HG02759 (cell line): ENCODE data around the gene CMTM5.

Experiments
- ATAC-seq: cut with Tn5 transposase; IDR thresholded peaks from one replicate; pipeline ENCODE4 v1.9.1; 2021; ENCODE audit warnings: mild to moderate bottlenecking, moderate library complexity; ENCODE audit not compliant: unreplicated experiment

Gene CMTM5, protein sequence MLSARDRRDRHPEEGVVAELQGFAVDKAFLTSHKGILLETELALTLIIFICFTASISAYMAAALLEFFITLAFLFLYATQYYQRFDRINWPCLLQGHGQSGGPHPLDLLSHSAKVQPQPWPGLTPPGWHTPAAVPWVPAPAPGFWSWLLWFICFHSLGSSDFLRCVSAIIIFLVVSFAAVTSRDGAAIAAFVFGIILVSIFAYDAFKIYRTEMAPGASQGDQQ

DNA sequence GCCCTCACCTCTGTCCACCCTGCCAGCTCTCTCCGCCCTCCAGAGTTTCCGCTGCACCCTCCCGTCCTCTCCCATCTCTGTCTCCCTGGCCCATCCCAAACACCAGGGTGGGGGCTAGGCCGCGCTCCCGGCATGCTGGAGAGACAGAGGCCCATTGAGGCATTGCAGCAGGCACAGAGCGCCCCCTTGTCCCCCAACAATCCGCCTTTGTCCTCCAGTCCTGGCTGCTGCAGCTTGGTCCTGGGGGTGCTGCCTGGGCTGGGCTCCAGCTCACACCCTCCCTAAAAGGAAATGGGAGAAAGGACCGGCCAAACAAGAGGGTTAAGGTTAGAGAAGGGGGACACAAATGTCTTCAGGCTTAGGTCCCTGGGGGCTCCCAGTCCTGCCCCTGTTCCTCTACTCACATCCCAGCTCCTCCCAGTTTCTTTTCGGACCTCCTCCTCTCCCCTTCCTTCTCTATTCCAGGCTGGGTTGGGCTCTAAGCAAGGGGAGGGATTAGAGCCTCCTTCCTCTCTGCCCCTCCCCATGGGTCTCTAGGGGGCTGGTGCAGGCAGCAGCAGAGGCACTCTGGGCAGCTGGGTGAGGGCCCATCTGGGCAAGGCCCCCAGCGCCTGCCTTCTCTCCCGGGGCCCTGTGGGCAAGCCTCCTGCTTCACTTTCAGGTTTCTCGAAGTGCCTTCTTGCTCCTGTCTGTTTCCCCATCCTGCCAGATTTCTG, at the start of gene CMTM5:
Gene CMTM5, plus strand, starts transcription at position 565 of the 716 bp plus-strand sequence. CDS start 206 bp downstream, outside the sequence.
- ATAC-seq: no peak

DNA sequence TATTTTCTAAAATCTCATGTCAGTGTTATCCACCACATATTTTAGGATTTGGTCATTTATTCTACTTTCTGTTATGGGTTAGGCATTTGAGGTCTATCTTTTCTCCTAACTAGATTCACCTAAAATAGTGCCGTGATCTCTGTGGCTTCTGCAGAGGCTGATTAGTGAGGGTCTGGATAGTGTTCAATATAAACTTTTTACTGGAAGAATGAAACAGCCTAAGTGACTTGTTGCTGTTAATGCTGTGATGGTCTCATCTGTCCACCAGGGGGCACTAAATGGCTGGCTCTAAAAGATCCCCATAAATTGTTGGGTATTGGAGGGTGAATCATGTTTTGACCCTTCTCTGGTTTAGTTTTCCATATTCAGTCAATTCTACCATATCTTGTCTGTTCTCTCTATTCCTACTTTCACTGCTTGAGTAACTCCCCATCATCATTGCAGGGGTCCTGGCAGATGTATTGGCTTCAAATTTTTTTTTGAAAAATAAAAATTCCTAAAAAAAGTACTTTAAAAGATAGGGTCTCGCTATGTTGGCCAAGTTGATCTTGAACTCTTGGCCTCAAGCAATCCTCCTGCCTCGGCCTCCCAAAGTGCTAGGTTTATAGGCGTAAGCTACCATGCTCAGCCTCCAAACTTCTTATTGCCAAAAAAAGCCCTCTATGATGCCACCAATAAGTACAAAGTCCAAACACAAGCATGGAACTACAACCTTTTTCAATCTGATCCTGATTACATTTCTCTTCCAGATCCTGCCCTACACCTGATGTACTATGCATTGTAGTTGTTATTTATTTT, 48.7 kb upstream of the CMTM5 start:
- no peak for ATAC-seq

DNA sequence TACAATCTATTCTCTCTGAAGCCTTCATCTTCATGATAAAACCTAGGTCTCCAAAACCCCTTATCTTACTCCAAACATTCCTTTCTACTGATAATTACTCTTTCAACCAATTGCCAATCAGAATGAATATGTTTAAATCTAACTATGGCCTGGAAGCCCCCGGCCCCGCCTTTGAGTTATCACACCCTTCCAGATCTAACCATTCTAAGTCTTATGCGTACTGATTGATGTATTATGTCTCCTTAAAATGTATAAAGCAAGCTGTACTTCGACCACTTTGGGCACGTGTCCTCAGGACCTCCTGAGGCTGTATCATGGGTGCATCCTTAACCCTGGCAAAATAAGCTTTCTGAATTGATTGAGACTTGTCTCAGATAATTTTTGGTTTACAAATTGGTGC, 41.2 kb upstream of the CMTM5 start:
- ATAC-seq: no peak

DNA sequence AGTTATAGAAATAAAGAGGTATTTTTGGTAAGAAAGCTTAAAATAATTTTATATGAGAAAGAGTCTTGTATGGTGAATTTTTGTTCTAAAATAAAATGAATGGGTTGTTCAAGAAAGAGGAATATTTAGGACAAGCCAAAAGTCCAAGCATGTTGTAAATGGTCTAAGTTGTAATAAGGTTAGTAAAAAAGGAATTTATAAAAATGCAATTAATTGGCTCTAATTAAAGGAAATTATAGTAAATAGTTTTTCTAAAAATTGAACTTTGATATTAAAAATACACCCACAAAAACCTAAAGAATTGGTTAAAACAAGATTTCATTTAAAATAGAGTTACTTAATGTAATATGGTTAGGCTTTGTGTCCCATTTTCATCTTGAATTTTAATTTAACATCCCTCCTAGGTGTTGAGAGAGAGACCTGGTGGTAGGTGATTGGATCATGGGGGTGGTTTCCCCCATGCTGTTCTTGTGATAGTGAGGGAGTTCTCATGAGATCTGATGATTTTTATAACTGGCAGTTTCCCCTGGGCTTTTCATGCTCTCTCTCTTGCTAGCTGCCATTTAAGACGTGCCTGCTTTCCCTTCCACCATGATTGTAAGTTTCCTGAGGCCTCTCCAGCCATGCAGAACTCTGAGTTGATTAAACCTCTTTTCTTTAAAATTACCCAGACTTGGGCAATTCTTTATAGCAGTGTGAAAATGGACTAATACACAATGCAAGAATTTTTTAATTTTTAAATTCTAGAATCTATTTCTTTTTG, 37.2 kb upstream of the CMTM5 start:
- ATAC-seq: no peak

DNA sequence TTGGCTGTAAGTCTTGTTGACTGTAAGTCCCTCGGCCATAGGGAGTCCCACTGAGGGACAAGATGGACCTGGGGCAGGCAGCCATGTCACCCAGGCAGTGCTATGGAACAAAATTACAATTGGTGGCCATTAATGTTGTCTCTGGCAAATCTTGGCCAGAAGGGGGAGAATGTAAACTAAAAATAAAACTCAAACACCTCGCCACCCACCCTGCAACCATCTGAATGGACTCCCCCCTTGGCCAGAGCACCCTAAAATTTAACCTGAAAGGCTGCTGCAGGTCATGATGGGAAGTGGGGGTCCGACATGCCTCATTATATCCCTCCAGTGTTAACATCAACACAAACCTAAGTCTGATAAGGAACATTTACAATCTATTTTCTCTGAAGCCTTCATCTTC, 32.4 kb upstream of the CMTM5 start:
- no peak for ATAC-seq

DNA sequence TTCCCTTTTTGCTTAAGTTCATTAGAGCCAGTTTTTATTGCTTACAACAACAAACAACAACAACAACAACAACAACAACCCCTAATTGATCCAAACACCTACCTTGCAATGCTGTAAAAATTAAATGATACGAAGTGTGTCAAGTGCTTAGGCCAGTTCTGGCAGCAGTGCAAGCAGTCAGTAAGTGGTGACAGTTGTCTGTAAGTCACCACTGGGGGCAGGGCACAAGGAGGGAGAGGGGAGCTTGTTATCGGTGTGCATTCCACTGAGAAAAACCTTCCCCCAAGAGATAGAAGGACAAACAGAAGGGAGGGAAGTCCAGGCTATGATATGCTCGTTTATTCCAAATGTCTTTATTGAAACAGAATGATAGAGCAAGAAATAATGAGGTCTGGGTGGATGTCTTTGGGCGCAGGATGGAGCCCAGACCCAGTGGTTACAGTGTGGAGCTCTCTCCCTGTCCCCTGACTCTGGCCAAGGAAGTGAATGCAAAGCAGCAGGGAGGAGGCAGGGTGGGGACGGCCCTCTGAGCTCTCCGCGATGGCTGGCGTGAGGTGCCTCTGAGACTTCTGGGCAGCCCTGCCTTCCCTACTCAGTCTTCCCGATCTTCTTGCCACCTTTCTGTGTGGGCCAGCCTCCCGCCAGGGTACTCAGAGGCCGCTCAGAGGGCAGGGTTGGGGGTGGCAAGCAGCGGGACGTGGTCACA, 30.7 kb upstream of the CMTM5 start:
- no peak for ATAC-seq

DNA sequence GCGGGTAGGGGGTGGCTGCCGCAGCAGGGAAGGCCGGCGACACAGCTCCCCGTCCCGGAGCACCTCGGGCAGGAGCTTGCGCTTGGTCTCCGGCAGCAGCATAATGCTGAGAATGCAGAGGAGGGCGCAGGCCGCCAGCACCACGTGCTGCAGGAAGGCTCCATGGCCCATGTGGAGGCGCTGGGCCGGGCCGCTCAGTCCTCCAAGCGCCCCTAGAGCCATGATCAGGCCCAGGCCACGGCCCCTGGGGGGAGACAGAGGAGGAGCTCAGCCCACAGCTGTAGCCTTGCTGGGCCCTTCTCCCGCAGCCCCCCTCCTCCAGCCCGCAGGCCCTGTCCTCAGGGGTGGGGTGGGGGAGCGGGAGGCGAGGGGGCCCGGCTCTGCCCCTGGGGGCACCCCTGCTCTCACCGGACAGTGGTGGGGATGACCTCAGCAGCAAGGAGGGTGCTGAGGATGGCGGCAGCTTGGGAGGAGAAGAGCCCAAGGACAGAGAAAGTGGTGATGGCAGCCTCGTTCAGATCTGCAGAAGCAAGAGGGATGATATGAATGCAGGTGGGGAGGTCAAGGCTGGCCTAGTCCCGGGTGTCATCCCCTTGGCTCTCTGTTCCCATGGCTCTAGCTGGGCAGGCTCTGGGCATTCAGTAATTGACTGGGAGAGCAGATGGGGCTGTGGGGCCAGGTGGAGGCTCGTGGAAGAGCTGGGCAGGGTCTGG, 30.0 kb upstream of the CMTM5 start:
- no peak for ATAC-seq

DNA sequence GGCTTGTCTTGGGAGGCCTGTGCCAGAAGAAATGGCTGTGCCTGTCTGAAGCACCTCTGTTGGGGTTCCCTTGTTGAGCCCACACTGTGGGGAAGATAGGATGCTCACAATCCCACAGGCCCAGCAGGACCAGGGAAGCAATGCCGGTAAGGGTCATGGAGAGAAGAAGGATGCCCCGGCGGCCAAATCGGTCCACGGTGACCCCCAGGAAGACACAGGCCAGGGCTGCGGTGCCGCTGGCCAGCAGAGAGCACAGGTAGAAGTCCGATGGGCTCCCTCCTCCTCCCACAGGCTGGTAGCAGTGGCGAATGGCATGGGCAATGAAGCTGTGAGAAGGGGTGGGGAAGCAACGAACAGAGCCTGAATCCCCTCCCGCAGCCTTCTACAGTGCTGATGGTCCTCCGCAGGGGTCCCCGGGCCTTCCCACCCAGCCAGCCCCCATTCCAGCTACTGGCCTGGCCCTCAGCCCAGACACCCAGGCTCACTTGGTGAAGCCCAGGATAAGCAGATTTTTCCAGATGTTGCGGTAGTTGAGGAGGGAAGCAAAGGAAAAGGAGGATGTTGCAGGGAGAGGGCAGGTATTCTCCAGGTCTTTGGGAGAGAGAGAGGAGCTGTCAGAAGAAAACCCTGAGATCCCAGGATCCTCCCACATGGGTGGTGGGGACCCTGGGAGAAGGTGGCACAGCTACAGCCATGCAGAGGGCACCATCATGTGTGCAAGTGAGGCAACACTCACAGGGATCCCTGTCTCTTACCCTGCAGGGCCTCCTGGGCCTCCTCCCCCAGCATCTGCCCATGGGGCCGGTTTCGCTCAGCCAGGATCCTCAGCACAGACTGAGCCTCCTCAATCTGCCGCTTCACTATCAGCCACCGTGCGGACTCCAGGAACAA, 29.2 kb upstream of the CMTM5 start:
- ATAC-seq: no peak

DNA sequence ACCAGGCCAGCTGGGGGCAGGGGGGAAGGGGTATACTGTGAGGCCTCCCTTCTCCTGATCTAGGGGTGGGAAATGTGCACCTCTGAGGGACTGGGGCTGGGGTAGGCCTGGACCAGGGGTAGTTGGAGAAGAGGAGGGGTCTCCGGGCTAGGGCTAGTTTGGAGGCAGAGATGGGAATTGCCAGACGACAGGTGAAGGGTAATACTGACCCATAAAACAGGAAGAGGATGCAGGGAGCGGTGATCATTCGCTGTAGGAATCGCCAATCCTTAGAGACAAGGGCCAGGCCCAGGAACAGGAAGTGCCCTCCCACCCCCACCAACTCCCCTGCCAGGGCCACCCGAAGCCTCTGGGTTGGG, 28.6 kb upstream of the CMTM5 start:
- ATAC-seq: no peak

DNA sequence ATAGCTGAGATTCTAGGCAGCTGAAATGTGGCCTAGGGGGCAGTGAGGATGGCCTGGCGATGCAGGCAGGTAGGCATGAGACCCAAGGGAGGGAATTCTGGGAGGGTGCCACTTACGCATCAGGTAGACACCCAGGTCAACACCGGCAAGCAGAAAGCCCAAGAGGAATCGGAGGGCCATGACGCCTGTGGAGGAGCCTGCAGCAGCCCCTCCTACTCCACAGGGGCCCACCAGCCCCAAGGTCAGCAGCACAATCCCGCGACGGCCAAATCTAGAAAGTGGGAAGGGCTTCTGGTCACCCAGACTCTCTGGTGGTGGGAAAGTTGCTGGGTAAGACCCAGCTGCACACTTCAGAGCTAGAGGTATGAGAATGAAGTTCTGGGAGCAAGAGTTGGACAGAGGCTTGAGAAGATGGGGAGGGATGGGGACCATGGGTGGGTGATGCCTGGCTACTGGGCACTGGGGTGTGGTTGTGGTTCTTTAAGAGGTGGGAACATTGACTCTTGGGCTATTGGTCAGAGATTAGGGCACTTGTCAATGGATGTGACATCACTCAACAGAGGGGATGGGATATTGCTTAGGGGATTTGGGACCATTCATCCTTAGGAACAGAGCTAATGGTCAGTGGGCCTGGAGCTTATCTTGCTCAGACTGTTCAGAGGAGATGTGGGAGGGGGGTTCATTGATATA, 27.5 kb upstream of the CMTM5 start:
- no peak for ATAC-seq

DNA sequence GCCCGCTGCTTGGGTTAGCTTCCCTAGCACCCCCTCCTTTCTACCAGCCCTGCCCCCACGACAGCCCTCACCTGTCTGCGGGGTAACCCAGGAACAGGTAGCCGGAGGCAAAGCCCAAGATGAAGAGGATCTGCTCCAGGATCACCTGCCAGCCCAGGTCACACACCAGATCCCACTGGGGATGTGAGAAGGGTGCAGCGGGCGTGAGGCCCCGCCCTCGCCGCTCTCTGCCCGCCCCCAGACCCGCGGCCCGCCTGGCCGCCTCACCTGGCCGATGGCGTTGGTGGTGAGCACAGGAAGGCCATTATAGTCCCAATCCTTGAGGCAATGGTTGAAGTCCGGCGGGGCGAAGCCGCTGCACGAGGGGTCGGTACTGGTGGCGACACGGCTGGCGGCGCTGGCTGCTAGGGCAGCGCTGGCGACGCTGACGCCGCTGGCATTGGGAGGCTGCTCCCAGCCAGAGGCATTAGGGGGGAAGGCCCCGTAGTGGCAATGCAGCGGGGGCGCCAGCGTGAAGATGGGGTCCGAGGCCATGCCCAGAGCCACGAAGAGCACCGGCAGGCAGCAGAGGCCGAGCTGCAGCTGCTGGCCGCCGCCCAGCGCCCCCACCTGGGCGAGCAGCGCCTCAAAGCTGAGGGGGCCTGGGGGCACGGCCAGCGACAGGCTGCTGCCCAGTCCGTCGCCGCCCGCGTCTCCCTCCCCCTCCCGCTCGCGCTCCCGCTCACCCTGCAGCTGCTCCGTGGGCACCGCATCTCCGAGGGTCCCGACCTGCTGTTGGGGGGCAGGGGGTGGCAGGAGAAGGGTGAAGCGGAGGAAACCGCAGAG, 25.0 kb upstream of the CMTM5 start:
- no peak for ATAC-seq

DNA sequence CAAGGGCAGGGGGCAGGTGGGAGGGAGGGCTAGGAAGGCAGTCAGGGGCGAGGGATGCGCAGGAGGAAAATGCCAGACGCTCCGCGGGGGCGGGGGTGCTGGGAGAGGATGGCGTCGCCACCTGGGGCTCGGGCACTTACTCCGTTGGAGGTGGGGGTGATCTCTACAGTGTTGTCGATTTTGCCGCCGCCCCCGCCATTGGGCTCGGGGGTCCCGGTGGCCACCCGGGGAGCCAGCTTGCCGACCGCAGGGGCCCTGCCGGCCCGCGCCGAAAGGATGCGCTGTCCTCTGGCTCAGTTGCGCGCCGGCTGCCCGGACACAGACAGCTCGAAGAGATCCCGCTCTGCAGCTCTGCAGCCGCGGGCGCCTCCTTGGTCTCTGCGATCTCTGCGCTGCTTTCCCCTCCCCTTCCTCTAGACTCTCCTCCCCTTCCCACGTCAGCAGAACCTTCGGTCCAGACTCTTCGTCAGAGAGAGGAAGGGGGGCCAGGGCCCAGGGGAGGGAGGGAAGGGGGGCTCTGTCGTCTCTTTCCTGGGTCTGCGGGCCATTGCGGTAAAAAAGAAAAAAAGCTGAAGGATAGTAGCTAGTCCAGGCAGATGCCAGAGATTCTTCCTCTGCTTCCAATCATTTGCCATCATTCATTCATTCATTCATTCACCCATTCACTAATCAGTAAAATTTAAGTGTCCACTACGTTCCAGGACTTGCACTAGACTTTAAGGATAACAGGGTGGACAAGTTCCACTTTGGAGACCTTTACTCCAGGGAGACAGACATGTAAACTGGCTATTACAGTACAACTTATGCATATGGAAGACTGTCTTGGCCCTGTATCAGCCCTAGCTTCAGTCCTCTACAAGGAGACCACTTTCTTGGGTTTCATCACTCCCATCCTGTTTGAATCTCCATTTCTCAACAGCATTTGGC, 24.1 kb upstream of the CMTM5 start, which contains the start of gene SLC22A17:
Gene SLC22A17, minus strand, starts transcription at position 382 of the 927 bp plus-strand sequence.
- ATAC-seq: no peak

DNA sequence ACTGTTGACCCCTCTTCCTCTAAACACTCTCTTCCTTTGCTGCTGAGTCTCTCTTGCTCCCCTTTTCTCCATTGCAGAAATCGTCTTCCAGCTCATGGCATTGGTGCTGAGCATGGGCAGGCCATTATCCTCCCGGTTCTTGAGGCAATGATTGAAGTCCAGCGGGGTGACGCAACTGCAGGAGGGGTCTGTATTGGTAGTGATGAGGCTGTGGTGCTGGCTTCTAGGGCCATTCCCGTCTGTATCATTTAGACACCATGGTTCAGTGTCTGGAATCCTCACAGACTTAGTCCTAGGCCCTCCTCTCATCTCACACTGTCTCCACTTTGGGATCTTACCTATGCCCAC, 23.4 kb upstream of the CMTM5 start:
- no peak for ATAC-seq

DNA sequence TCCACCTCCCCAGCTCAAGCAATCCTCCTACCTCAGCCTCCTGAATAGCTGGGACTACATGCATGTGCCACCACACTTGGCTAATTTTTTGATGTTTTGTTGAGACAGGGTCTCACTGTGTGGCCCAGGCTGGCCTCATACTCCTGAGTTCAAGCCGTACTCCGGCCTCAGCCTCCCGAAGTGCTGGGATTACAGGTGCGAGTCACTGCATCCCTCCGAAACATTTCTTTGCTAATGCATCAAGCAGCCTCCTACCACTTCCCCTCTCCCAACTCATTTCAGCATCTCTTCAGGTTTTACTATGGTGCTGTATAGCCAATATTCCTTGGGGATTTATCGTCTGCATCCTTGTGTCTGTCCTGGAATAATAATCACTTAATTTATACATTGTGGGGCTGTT, 21.9 kb upstream of the CMTM5 start:
- ATAC-seq: no peak

DNA sequence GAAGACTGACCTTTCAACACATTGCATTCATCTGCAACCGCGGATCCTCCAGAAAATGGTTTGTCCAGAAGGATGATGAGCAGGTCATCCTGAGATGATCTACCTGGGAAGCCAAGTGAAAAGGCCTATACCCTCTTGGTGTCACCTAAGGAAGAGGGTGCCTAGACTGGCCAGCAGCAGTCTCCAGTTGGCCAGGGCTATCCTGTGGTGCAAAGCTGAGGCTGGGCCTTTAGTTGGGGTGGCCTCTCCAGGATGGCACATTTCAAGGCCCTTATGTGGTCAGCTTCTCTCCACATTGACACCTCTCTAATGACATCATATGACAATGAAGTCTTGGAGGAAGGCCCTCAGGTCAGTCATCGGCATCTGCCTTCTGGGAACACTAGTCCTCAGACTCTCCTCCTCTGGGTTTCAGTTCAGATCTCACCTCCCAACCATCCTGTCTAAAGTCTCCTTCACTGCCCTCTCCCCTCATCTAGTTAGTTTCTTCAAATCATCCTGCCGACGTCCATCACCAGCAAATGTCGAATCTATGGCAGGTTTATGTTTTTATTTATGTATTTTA, 20.9 kb upstream of the CMTM5 start:
- no peak for ATAC-seq

DNA sequence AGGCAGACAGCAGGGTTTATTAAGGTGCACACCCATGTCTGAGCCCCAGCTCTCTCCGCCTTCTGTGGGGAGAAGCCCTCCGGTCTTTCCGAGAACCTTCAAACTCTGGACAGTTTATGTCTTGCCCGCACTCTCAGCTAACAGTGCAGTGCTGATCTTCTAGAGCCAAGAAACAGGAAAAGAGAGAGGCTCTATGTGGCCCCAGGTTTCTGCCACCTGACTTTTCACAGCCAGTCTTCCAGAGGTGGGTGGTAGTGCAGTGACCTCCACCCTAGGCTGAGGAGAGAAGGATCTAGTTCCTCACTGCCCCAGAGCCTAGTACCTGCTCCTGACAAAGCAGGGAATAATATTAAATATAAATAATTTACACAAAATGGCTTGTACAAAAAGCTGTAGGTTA, 20.2 kb upstream of the CMTM5 start:
- no peak for ATAC-seq
